HT1080 (cell line): ENCODE results near the gene CEP78. TPM values are rescaled to one million over a fixed set of nuclear protein-coding genes. Genes with fewer than 3 reads are reported as not detected.
A peak's percentile ranks its signal among the peaks of the same experiment; 100 is the strongest.
"Not testable (repeated sequence)": the region's sequence is repeated elsewhere in the genome, so short reads cannot be mapped to it uniquely, and the experiment has no call there.

Experiments used
- DNase-seq: peaks from one replicate; pipeline ENCODE4 v3.0.0-alpha.2; 2015; ENCODE audit warnings: low read depth
- polyA plus RNA-seq, 2 experiments: library from polyadenylated mRNA; depleted of rRNA; stranded (reverse); fragments of >200 nt; gene quantifications; 2 replicates each; pipeline ENCODE4 v1.2.3, GENCODE V29; 2015
- total RNA-seq: library from RNA; depleted of rRNA; stranded (reverse); fragments of >200 nt; shearing (Covaris generic); gene quantifications from 2 replicates; pipeline ENCODE4 v1.2.3, GENCODE V29; 2014; rRNA removed

Gene CEP78, protein sequence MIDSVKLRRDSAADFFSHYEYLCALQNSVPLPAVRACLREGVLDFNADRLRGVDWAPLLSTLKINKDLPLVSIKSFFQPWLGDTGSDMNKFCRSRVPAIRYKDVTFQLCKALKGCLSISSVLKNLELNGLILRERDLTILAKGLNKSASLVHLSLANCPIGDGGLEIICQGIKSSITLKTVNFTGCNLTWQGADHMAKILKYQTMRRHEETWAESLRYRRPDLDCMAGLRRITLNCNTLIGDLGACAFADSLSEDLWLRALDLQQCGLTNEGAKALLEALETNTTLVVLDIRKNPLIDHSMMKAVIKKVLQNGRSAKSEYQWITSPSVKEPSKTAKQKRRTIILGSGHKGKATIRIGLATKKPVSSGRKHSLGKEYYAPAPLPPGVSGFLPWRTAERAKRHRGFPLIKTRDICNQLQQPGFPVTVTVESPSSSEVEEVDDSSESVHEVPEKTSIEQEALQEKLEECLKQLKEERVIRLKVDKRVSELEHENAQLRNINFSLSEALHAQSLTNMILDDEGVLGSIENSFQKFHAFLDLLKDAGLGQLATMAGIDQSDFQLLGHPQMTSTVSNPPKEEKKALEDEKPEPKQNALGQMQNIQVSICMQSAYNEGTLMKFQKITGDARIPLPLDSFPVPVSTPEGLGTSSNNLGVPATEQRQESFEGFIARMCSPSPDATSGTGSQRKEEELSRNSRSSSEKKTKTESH
- 28.6 and 53.9 TPM in 2 replicates for total RNA-seq
- polyA plus RNA-seq (2015; cell fraction: cytosol; rRNA removed): 19.0 and 19.4 TPM in 2 replicates
- 50.9 and 51.3 TPM in 2 replicates for polyA plus RNA-seq (2015; cell fraction: nucleus; rRNA removed)

DNA sequence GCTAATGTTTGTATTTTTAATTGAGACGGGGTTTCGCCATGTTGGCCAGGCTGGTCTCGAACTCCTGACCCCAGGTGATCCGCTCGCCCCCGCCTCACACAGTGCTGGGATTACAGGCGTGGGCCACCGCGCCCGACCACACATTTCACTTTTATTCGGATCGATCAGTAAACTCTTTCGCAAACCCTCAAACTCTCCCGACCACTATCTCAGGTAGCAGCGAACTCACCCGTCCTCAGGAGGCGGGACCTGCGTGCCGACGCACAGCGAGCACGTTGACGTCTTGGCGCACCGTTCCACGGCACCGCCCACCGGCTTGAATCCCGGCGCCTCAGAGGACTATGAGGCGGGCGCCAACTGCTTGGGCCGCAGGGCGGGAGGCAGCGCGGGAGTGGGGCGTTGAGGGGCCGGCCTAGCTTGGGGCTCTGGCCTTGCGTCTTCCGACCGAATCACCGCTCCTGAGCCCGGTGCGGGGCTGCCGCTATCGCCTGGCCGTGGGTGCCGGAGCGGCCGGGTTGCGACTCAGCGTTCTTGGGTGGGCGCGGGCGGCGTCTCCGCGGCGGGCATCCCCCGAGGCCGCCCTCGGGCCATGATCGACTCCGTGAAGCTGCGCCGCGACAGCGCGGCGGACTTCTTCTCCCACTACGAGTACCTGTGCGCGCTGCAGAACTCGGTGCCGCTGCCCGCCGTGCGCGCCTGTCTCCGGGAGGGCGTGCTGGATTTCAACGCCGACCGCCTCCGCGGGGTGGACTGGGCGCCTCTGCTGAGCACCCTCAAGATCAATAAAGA, at the start of gene CEP78:
Gene CEP78, plus strand, starts transcription at position 314 of the 789 bp plus-strand sequence. Its CDS starts 276 bp downstream, at position 590.
- peak; percentile 89 for DNase-seq

DNA sequence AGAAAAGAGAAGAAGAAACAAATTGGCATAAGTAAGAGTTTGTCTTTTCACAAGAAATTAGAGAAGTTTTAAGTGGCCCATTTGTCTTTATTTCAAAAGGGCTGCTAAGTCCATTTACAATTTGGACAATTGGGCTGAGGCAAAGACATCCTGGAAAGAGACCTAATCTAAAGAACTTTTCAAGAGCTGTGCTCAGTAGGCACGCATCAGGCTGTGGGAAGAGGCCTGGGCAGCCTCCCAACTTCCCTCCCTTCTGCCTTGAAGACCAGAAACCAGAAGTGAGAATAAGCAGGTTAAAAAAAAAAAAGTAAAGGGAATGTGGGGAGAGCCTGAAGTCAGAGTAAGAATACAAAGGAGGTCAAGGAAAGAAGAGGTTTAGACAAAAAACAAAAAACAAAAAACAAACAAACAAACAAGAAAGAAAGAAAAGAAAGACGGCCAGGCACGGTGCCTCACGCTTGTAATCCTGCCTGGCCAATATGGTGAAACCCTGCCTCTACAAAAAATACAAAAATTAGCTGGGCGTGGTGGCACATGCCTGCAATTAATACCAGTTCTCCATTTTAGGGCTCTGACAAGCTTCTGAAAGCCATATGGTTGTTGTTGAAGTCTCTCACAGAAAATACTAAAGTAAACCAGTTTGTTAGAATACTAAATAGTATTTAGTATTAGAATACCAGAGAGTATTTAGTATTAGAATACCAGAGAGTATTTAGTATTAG, 48.0 kb upstream of the CEP78 start:
- DNase-seq: no peak

DNA sequence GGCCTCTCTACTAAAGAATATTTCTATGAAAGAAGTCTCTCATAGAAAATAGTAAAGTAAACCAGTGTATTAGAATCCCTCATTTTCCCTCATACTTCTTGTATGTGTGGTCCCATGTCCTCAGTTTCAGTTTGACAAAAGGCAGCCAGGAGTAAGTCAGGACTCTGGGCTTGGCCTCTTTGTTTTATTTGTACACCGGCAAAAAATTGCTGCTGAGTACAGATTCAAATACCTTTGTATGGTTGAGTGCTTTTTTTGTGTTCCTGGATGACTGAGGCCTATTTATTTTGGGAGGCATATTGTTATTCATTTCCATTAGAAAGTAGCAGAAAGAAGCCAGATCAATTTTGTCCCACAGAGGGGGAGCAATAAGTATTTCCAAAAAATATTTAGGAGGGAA, 47.3 kb upstream of the CEP78 start:
- no peak for DNase-seq

DNA sequence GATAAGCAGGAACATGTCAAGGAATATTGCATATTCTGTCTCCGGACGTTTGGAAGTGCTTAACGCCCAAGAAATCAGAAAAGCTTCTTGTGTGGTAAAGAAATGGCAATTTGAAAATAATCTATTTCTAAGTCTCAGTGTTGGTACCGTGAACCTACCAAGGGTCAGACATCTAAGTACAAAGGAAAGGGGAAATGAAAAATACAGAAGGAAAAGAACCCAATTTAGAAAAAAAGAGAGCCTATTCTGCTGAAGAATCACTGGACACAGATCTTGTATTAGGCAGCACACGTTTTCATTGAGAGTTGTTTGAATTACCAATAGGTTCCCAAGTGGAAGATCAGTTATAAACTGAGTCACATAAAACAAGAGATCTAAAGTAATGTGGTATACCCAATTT, 46.9 kb upstream of the CEP78 start:
- DNase-seq: no peak

DNA sequence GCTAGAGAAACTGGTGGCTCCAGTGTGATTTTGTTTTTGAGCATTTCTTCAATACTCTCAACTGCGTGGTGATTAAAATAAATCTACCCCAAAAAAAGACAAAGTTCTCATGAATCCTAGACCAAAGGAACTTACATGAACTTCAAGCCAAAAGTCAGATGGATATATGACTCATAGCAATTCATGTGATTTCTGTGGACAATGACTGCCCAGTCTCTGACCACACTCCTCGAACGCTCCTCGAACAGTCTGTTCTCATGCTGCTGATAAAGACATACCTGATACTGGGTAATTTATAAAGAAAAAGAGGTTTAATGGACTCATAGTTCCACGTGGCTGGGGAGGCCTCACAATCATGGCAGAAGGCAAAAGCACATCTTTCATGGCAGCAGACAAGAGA, 46.4 kb upstream of the CEP78 start:
- DNase-seq: peak; percentile 40

DNA sequence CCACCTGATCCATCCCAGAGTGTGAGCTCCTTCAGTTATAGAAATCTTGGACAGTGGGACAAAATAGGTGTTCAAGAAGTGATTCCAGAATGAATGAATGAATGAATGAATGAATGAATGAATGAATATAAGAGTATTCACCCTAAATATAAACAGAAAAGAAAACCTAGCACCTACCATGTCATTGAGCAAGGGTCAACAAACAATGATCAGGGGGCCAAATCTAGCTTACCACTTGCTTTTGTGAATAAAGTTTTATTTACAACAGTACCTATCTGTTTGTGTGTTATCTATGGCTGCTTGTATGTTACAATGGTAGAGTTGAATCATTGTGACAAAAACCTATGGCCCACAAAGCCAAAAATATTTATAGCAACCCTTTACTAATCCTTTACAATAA, 43.9 kb upstream of the CEP78 start:
- no peak for DNase-seq

DNA sequence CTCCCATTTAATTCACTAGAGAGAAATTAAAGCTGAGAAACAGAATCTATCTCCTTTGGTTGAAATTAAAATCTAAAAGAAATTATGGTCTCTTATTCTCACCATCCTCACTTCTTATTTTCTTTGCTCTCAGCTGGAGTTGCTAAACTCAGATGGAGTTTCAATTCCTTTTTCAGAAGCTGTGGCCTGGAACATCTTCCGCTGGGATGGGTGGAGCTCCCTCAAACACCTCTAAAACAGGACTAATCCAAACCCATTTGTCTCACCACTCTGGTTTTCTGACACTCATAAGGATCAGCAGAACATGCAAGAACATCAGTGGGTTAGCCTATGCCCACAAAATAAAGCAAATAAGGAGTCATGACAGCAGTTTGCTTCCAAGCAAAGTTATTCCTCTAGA, 39.6 kb upstream of the CEP78 start:
- no peak for DNase-seq

DNA sequence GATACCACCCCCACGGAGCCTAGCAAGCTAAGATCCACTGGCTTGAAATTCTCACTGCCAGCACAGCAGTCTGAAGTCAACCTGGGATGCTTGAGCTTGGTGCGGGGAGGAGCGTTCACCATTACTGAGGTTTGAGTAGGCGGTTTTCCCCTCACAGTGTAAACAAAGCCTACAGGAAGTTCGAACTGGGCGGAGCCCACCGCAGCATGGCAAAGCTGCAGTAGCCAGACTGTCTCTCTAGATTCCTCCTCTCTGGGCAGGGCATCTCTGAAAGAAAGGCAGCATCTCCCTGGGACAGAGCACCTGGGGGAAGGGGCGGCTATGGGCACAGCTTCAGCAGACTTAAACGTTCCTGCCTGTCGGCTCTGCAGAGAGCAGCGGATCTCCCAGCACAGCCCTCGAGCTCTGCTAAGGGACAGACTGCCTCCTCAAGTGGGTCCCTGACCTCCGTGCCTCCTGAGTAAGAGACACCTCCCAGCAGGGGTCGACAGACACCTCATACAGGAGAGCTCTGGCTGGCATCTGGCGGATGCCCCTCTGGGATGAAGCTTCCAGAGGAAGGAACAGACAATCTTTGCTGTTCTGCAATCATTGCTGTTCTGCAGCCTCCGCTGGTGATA, 34.6 kb upstream of the CEP78 start:
- peak; percentile 53 for DNase-seq

DNA sequence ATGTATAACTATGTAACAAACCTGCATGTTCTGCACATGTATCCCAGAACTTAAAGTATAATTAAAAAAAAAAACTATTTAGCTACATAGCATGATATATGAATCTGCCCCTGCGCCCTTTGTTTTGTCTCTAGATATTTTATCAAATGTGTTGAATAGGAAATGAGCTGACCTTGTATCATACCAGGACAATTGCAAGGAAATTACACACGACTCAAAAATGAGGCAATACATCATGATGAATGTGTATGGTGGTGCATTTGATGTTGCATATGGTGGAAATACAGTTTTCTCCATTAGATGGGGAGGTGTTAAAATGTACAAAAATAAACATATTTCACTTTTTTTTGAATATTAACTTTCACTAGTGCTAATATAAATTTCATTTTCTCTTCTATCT, 28.6 kb upstream of the CEP78 start:
- no peak for DNase-seq

DNA sequence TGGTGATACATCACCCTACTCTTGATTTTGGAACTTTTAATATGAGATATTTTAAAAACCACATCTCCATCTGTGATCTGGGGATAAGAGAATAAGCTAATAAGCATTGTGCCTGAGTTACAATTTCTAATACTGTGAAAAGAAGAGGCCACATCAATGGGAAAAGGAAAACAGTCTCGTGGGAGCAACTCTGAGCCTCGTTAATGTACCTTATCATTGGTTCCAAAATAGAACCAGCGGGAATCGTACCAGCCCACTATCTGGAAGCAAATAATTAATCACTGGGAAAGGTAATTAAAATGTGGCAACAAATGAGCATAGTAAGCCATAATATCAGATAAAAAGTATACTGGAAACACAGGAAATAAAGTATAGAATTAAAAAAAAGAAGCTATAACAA, 28.0 kb upstream of the CEP78 start:
- DNase-seq: no peak

DNA sequence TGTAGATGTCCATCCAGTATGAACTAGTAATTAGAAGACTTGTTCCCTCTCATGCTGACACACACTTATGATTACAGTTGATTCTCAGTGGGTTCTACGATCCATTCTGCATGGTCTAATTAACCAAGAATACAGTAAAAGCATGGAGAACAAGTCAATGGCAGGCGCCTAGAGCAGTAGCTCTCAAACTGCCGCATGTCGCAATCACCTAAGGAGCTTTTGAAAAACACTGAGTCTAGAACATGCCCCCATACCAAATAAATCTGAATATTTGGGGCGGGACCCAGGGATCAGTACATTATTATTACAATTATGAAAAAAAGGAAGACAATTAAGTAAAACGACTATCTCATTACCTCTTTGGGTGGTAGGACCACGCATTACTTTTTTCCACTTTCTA, 26.7 kb upstream of the CEP78 start:
- DNase-seq: no peak

DNA sequence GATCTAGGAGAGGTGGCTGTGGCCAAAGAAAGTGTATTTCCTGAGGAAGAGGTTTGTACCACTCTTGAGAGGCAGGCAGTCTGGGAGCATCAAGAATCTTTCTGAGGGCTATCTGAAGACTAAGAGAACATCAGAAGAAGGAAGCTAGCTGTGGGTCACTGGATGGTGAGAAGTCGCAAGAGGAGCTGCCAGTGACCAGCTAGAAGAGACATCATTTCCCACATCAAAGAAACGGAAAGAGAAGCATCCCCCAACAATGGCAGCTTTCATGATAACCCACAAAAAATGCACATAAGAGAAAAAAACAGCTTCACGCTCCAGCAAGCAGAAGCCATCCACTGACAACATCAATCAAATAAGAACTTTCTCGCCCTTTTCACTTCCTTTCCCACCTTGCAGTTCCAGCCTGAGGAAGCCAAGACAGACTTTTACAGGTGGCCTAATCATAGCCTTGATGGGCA, 25.0 kb upstream of the CEP78 start:
- DNase-seq: no peak

DNA sequence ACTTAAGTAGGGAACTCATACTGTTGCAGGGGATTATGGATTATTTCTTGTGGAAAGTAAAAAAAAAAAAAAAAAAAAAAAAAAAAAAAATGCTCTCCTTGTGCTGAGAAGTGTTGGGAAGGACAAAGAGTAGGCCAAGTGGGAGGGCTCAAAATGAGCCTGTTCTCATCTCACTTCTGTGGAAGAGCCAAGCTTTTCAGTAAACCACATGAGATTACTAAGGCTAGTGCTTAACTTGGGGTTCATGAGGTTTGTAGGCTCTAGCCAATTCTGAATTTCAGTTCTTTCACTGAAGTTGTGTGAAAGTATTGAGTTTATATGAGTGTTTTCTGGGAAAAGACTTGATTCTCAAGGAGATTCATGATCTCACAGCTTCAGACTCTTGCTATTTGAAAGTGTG, 23.0 kb upstream of the CEP78 start:
- no peak for DNase-seq

DNA sequence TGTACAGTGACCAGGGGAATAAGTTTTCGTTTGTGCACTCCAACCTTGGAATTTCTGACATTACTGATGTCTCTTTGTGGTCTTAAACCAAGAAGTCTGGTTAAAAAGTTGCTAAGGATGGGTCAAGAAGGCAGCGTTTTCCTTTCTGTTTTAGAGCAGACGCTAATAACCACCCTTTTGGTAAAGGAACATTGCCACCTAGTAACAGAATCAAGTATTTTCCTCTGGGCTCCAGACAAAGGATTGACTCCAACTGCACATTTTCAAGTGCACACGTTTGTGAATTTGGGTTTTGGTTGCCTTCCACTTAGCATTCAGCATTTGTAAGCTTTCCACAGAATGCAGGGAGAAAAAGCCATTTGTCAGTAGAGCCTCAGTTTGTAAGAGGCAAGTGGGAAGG, 22.2 kb upstream of the CEP78 start:
- DNase-seq: peak; percentile 25

DNA sequence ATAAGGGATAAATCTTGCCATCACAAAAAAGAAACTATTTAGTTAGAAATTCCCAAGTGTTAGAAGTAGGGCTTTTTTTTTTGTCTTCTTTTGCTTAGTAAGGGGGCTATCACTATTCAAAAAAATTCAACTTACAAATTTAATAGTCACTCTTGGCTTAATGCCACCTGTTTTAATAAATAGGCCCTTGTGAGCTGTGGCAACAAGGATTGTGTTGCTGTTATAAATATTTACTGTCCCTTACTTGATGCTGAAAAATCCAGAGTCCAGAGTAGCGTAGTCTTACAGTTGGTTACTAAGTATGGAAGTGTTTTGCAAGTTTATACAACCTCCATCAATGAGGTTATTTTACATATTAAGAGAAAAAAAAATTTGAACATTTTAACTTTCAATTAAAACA, 21.4 kb upstream of the CEP78 start:
- no peak for DNase-seq

DNA sequence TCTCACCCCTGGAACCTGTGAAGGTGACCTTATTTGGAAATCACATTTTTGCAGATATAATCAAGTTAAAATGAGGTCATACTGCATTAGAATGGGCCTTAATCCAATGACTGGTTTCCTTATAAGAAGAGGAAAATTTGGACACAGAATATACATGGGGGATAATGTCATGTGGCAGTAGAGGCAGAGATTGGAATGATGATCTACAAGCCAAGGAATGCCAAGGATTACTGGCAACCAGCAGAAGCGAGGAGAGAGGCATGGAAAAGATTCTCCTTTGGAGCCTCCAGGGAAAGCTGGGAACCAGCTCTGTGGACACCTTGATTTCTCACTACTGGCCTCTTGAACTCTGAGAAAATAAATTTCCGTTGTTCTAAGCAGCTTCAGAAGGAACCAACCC, 20.2 kb upstream of the CEP78 start:
- no peak for DNase-seq

DNA sequence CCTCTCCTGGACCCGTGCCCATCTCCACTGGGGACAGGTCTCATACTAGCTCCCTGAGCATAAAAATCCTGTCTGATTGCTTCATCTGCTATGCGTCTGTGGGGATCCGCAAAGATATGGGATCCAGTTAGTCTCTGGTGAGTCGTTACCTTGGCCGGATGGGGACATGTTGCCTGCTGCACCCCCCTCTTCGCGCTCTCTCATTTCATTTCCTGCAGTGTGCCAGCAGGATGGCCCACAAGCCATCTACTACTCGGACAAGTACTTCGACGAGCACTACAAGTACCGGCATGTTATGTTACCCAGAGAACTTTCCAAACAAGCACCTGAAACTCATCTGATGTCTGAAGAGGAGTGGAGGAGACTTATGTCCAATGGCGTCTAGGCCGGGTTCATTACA, 17.0 kb upstream of the CEP78 start:
- DNase-seq: no peak

DNA sequence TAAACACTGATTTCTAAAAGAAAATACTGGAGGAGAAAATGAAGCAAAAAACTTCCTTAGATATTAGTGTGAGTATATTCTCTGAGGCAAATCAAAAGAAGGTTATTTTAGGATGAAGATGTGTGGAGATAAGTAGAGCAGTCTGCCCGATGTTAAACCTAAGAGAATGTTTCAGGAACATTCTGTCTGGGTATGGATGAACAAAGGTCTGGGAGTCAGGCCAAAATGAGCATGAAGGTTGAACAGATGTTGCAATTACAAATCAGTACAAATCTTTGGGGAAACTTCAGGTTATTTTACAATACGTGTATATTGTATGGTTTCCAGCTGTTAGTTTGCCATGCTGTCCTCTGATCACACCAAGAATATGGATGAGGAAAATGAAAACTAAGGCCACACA, 14.4 kb upstream of the CEP78 start:
- no peak for DNase-seq

DNA sequence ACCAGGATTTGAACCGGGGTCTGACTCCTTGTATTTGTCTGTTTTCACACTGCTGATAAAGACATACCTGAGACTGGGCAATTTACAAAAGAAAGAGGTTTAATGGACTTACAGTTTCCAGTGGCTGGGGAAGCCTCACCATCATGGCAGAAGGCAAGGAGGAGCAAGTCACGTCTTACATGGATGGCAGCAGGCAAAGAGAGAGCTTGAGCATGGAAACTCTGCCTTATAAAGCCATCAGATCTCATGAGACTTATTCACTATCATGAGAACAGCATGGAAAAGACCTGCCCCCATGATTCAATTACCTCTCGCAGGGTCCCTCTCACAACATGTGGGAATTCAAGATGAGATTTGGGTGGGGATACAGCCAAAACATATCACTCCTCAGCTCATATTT, 14.0 kb upstream of the CEP78 start:
- DNase-seq: not testable (repeated sequence)

DNA sequence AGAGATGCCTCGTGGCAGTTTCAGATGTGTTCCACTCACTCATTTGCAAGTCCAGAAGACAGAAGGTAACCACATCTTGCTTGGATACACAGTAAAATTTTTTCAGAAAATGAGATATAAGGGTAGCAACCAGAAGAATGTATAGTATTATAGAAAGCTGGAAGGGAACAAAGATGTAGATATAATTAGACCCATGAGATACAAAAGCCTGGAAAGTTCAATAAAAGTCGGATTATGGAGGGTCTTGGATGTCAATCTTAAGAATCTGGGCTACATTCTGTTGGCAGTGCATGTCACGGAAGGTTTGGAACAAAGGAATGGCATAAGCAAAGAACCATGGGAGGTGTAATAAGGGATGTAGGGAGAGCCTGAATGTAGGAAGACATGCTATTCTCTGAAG, 5.1 kb upstream of the CEP78 start:
- no peak for DNase-seq

DNA sequence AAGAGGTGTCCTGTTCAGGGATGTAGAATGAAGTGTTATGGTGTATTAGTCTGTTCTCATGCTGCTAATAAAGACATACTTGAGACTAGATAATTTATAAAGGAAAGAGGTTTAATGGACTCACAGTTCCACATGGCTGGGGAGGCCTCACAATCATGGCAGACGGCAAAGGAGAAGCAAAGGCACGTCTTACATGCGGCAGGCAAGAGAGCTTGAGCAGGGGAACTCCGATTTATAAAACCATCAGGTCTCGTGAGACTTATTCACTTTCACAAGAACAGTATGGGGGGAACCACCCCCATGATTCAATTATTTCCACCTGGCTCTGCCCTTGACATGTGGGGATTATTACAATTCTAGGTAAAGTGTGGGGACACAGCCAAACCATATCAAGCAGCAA, 3.4 kb upstream of the CEP78 start:
- not testable (repeated sequence) for DNase-seq
